ENCODE results near the gene PSMD13.

DNA sequence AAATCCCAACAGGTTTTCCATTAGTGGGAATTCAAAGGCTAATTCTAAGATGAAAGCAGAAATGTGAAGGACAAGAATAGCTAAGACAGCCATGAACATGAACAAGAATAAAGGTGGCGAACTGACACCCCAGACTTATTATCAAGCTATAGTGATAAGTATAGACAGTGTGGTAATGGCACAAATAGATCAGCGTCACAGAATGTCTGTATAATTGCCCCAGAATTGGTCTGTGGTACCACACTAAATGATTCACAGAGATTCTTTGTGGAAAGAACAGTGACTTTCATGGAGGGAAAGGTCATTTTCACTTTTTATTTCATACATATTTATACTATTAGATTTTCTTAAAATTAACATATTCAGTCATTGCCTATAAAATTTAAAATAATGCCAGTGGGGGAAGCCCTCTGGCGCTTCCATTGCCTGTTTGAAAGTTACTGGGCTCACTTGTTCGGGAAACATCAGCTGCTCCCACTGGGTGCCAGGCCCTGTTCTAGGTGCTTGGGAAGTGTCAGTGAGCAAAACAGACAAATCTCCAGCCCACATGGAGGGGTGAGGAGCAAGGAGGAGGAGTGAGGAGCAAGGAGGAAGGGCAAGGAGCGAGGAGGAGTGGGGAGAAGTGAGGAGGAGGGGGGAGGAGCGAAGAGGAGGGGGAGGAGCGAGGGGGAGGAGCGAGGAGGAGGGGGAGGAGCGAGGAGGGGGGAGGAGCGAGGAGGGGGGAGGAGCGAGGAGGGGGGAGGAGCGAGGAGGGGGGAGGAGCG, 30.1 kb downstream of the PSMD13 start:
- TF ChIP-seq ZFX (IDR thresholded peaks at IDR 0.05) (no peak), SP1 (IDR thresholded peaks at IDR 0.05; ENCODE audit: low read depth) (no peak), POLR2A (IDR thresholded peaks at IDR 0.05; ENCODE audit: borderline replicate concordance, extremely low read depth, insufficient read depth, insufficient read length) (no peak), POLR2AphosphoS5 (IDR thresholded peaks at IDR 0.05; ENCODE audit: low read depth, low read length) (no peak), SIN3A (IDR thresholded peaks at IDR 0.05; ENCODE audit: low read depth) (no peak), EGR1 (IDR thresholded peaks at IDR 0.05; ENCODE audit: low read depth) (no peak), EZH2phosphoT487 (IDR thresholded peaks at IDR 0.05; ENCODE audit: borderline replicate concordance) (no peak), ELF1 (IDR thresholded peaks at IDR 0.05; ENCODE audit: borderline replicate concordance, low read depth) (no peak), TCF7L2 (IDR thresholded peaks at IDR 0.05; ENCODE audit: borderline replicate concordance, extremely low read depth, insufficient read depth, insufficient read length) (no peak), EZH2 (IDR thresholded peaks at IDR 0.05) (no peak), SRF (IDR thresholded peaks at IDR 0.05; ENCODE audit: low read depth) (no peak)
- TF ChIP-seq, protein P1, sequence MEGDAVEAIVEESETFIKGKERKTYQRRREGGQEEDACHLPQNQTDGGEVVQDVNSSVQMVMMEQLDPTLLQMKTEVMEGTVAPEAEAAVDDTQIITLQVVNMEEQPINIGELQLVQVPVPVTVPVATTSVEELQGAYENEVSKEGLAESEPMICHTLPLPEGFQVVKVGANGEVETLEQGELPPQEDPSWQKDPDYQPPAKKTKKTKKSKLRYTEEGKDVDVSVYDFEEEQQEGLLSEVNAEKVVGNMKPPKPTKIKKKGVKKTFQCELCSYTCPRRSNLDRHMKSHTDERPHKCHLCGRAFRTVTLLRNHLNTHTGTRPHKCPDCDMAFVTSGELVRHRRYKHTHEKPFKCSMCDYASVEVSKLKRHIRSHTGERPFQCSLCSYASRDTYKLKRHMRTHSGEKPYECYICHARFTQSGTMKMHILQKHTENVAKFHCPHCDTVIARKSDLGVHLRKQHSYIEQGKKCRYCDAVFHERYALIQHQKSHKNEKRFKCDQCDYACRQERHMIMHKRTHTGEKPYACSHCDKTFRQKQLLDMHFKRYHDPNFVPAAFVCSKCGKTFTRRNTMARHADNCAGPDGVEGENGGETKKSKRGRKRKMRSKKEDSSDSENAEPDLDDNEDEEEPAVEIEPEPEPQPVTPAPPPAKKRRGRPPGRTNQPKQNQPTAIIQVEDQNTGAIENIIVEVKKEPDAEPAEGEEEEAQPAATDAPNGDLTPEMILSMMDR (IDR thresholded peaks at IDR 0.05 in 2 of 3, conservative IDR thresholded peaks at IDR 0.05 in 1 of 3; ENCODE audit: borderline replicate concordance in 1 of 3, insufficient read depth in 1 of 3, low read depth in 2 of 3, low read length in 2 of 3): no peak
- TF ChIP-seq, protein P2, sequence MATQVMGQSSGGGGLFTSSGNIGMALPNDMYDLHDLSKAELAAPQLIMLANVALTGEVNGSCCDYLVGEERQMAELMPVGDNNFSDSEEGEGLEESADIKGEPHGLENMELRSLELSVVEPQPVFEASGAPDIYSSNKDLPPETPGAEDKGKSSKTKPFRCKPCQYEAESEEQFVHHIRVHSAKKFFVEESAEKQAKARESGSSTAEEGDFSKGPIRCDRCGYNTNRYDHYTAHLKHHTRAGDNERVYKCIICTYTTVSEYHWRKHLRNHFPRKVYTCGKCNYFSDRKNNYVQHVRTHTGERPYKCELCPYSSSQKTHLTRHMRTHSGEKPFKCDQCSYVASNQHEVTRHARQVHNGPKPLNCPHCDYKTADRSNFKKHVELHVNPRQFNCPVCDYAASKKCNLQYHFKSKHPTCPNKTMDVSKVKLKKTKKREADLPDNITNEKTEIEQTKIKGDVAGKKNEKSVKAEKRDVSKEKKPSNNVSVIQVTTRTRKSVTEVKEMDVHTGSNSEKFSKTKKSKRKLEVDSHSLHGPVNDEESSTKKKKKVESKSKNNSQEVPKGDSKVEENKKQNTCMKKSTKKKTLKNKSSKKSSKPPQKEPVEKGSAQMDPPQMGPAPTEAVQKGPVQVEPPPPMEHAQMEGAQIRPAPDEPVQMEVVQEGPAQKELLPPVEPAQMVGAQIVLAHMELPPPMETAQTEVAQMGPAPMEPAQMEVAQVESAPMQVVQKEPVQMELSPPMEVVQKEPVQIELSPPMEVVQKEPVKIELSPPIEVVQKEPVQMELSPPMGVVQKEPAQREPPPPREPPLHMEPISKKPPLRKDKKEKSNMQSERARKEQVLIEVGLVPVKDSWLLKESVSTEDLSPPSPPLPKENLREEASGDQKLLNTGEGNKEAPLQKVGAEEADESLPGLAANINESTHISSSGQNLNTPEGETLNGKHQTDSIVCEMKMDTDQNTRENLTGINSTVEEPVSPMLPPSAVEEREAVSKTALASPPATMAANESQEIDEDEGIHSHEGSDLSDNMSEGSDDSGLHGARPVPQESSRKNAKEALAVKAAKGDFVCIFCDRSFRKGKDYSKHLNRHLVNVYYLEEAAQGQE (IDR thresholded peaks at IDR 0.05; ENCODE audit: low read depth): no peak

All from HCT116 (cell line).